ENCODE results near the gene SAG. TPM values are rescaled to one million over a fixed set of nuclear protein-coding genes. Genes with fewer than 3 reads are reported as not detected.

SAG gene
- total RNA-seq, 3 donors from 2014 or later = 0.63 TPM; not detected in 2

DNA sequence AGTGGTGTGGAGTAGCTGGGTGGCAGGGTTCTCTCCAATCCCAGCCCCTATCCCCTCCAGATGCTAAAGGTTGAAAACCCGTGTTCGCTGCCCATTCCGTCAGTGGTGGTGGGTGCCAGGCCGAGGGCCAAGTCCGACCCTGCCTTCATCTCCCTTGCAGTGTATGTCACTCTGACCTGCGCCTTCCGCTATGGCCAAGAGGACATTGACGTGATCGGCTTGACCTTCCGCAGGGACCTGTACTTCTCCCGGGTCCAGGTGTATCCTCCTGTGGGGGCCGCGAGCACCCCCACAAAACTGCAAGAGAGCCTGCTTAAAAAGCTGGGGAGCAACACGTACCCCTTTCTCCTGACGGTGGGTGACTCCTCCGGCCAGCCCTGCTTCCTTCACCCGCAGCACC lies 12.9 kb downstream of the SAG start:
- DNase-seq (no peak), ATAC-seq (no peak)
- Histone ChIP-seq H3K4me1 (ENCODE audit: low read depth) (no peaks in the 10 kb centered on the region), H3K36me3 (ENCODE audit: low read depth) (no peaks in the 10 kb centered on the region), H3K4me3 (no peak overlapping the region), H3K9me3 (no peaks in the 10 kb centered on the region)
- intact Hi-C loops (cut with DNase I, micrococcal nuclease) = no loop called here
- TF ChIP-seq, protein P1, sequence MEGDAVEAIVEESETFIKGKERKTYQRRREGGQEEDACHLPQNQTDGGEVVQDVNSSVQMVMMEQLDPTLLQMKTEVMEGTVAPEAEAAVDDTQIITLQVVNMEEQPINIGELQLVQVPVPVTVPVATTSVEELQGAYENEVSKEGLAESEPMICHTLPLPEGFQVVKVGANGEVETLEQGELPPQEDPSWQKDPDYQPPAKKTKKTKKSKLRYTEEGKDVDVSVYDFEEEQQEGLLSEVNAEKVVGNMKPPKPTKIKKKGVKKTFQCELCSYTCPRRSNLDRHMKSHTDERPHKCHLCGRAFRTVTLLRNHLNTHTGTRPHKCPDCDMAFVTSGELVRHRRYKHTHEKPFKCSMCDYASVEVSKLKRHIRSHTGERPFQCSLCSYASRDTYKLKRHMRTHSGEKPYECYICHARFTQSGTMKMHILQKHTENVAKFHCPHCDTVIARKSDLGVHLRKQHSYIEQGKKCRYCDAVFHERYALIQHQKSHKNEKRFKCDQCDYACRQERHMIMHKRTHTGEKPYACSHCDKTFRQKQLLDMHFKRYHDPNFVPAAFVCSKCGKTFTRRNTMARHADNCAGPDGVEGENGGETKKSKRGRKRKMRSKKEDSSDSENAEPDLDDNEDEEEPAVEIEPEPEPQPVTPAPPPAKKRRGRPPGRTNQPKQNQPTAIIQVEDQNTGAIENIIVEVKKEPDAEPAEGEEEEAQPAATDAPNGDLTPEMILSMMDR (IDR thresholded peaks at IDR 0.05) = no peak

DNA sequence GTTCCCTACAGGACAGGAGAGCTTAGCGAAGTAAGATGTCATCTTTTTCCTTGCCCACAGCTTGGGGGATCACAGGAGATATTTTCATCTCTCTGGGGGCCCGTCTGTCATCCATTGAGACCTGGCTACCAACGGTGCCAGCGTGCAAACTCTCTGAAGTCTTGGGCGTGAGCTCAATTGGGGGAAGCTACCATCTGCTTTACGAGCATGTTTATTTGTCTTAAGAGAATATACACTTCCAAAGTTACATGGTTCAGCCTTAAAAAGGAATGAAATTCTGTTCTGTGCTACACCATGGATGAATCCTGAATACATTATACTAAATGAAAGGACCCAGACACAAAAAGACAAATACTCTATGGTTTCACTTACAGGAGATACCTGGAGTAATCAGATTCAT lies 13.6 kb downstream of the SAG start:
- ATAC-seq = no peak

DNA sequence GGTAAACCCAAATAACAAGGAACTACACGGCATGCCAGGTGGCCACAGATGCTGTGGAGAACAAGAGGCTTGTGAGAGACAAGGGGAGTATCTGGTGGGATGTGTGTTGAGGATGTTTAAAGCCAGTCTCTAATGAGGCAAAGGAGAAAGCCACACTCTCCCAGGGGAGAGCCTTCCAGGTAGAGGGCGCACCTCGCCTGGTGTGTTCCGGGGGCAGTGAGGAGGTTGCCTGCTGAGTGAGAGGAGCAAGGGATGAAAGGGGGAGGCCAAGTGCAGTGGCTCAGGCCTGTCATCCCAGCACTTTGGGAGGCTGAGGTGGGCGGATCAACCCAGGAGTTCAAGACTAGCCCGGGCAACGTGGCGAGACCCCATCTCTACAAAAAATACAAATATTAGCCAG lies 16.2 kb downstream of the SAG start:
- Histone ChIP-seq H3K9me3 (no peaks in the 10 kb centered on the region), H3K36me3 (ENCODE audit: low read depth) (no peaks in the 10 kb centered on the region), H3K4me1 (ENCODE audit: low read depth) (no peaks in the 10 kb centered on the region), H3K4me3 (no peak overlapping the region)
- ATAC-seq = peak; percentile 19
- DNase-seq = no peak
- TF ChIP-seq, protein P1 (IDR thresholded peaks at IDR 0.05) = no peak
- intact Hi-C loops (cut with DNase I, micrococcal nuclease) = no loop called here

More for the DNA sequence above, 13.6 kb downstream of the SAG start:
- intact Hi-C loops (cut with DNase I, micrococcal nuclease) = no loop called here
- Histone ChIP-seq H3K4me3 (no peak overlapping the region), H3K36me3 (ENCODE audit: low read depth) (no peaks in the 10 kb centered on the region), H3K4me1 (ENCODE audit: low read depth) (no peaks in the 10 kb centered on the region), H3K9me3 (no peaks in the 10 kb centered on the region)
- DNase-seq = no peak
- TF ChIP-seq, protein P1 (IDR thresholded peaks at IDR 0.05) = no peak

DNA sequence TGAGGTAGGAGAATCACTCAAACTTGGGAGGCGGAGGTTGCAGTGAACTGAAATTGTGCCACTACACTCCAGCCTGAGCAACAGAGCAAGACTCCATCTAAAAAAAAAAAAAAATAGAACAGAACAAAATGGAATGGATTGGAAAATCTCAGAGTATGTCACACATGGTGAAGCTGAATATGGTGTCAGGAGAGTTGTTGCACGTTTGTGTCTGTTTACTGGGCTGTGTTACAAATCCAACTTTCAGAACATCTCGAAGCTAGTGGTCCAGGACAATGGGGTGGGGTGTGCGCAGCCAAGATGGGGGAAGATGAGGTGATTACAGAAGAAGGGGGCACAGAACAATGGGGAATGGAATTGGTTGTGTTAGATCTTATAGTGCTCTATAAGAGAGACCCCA lies 17.6 kb downstream of the SAG start:
- ATAC-seq = no peak
- TF ChIP-seq, protein P1 (IDR thresholded peaks at IDR 0.05) = no peak
- no peak for DNase-seq
- intact Hi-C loops (cut with DNase I, micrococcal nuclease) = no loop called here
- no peaks in the 10 kb centered on the region for H3K9me3 ChIP-seq
- no peak overlapping the region for H3K4me3 ChIP-seq
- H3K4me1 ChIP-seq (ENCODE audit: low read depth) = no peaks in the 10 kb centered on the region
- no peaks in the 10 kb centered on the region for H3K36me3 ChIP-seq (ENCODE audit: low read depth)

DNA sequence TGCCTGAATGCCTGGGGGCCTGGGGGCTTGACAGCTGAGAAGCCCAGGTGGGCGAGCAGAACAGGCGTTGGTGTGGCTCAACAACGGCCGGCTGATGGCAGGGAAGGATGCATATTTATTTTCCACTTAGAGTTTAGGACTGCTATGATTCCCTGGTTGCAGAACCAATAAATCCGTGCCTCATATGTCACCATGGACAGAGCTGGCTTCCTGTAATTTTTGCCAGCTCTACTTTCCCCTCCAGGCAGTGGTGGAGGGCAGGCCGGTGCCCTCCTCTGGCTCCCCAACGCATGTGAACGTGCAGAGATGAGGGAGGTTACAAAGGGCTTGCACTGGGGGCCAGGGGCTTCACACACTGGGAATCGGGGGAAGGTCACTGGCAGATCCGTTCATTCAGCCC lies 18.2 kb downstream of the SAG start:
- ATAC-seq (no peak), DNase-seq (no peak)
- Histone ChIP-seq H3K4me1 (ENCODE audit: low read depth) (no peaks in the 10 kb centered on the region), H3K4me3 (no peak overlapping the region), H3K9me3 (no peaks in the 10 kb centered on the region), H3K36me3 (ENCODE audit: low read depth) (no peaks in the 10 kb centered on the region)
- TF ChIP-seq, protein P1 (IDR thresholded peaks at IDR 0.05) = no peak
- intact Hi-C loops (cut with DNase I, micrococcal nuclease) = no loop called here

DNA sequence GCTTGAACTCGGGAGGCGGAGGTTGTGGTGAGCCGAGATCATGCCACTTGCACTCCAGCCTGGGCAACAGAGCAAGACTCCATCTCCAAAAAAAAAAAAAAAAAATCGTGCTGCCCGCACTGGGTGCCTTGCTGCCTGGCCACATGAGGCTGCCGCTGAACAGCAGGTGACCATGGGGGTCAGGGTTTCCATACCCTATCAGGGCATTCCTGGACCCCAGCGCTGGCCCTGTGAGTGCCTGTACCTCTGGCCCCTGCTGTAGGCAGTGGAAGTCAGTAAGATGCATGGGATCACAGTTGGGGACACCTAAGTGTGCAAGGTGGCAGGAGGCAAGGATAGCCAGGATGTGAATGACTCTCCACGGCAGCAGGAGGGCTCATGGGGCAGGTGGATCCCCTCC lies 18.9 kb downstream of the SAG start:
- no peaks in the 10 kb centered on the region for H3K36me3 ChIP-seq (ENCODE audit: low read depth)
- H3K9me3 ChIP-seq = no peaks in the 10 kb centered on the region
- intact Hi-C loops (cut with DNase I, micrococcal nuclease) = no loop called here
- DNase-seq (no peak), ATAC-seq (no peak)
- TF ChIP-seq, protein P1 (IDR thresholded peaks at IDR 0.05) = no peak
- H3K4me3 ChIP-seq = no peak overlapping the region
- no peaks in the 10 kb centered on the region for H3K4me1 ChIP-seq (ENCODE audit: low read depth)

Data from mucosa of descending colon (tissue), 3 donors.